CD14-positive monocyte (primary cell): ENCODE measurements around the gene RGS3. TPM values are rescaled to one million over a fixed set of nuclear protein-coding genes. Genes with fewer than 3 reads are reported as not detected.

ENCODE experiments used
- DNase-seq, 3 donors: peaks; one replicate each; pipeline ENCODE4 v3.0.0-alpha.2; 2011 to 2022
- H2AFZ ChIP-seq: 2 replicates; pipeline ENCODE4 v1.6.0; 2012; ENCODE audit warnings: mild to moderate bottlenecking, low read depth, low read length, inconsistent platforms; ENCODE audit not compliant: insufficient read depth, poor library complexity, severe bottlenecking
- H3K27ac ChIP-seq, 2 donors: 1 replicate in 1 of 2; 2 replicates in 1 of 2; pipeline ENCODE4 v1.5.1; 2012 to 2013; ENCODE audit warnings: low read length in 2 of 2, control low read depth in 1 of 2, inconsistent platforms in 1 of 2, low read depth in 1 of 2, mild to moderate bottlenecking in 1 of 2
- H3K27me3 ChIP-seq, 2 donors: one replicate each; pipeline versions ENCODE4 v1.6.0 to v1.6.1; 2011 to 2013; ENCODE audit warnings: low read length in 2 of 2; ENCODE audit not compliant: control insufficient read depth in 2 of 2, insufficient read depth in 2 of 2
- H3K36me3 ChIP-seq, 2 donors: replicated peaks in 1 of 2; 1 replicate in 1 of 2; 2 replicates in 1 of 2; pipeline versions ENCODE4 v1.5.1 to v1.6.1; 2012 to 2013; ENCODE audit warnings: low read length in 2 of 2, control low read depth in 1 of 2, inconsistent platforms in 1 of 2, mild to moderate bottlenecking in 1 of 2; ENCODE audit not compliant: insufficient read depth in 2 of 2, control insufficient read depth in 1 of 2
- H3K4me1 ChIP-seq, 2 donors: 1 replicate in 1 of 2; 2 replicates in 1 of 2; pipeline versions ENCODE4 v1.5.1 to v1.6.1; 2012 to 2013; ENCODE audit warnings: low read length in 2 of 2, control low read depth in 1 of 2, inconsistent platforms in 1 of 2, mild to moderate bottlenecking in 1 of 2, moderate library complexity in 1 of 2; ENCODE audit not compliant: insufficient read depth in 2 of 2, control insufficient read depth in 1 of 2
- H3K4me2 ChIP-seq: replicated peaks from 2 replicates; pipeline ENCODE3; 2012; ENCODE audit warnings: low read length, moderate library complexity, mild to moderate bottlenecking; ENCODE audit not compliant: poor library complexity, severe bottlenecking; ENCODE audit errors: extremely low read depth
- H3K4me3 ChIP-seq, 3 experiments: fragments of 200-600 bp in 1 of 3; sonication (generic) in 1 of 3; replicated peaks in 1 of 3; 1 replicate in 2 of 3; 2 replicates in 1 of 3; pipeline ENCODE4 v1.5.1; 2011 to 2013; ENCODE audit warnings: low read length in 3 of 3, mild to moderate bottlenecking in 3 of 3, control low read depth in 2 of 3, low read depth in 2 of 3, inconsistent platforms in 1 of 3, moderate library complexity in 1 of 3
- H3K79me2 ChIP-seq: 2 replicates; pipeline ENCODE4 v1.6.0; 2012; ENCODE audit warnings: mild to moderate bottlenecking, control low read depth, inconsistent platforms, low read length, moderate library complexity; ENCODE audit not compliant: insufficient read depth
- H3K9ac ChIP-seq: 2 replicates; pipeline ENCODE4 v1.6.0; 2017; ENCODE audit warnings: low read length, mild to moderate bottlenecking; ENCODE audit not compliant: insufficient read depth, poor library complexity, severe bottlenecking
- H3K9me3 ChIP-seq, 2 donors: replicated peaks in 1 of 2; 1 replicate in 1 of 2; 2 replicates in 1 of 2; pipeline versions ENCODE4 v1.5.1 to v1.6.1; 2012 to 2013; ENCODE audit warnings: low read length in 2 of 2, control low read depth in 1 of 2; ENCODE audit not compliant: control insufficient read depth in 1 of 2, insufficient read depth in 1 of 2
- H4K20me1 ChIP-seq: 2 replicates; pipeline ENCODE4 v1.6.0; 2012; ENCODE audit warnings: mild to moderate bottlenecking, low read length, control low read depth, moderate library complexity; ENCODE audit not compliant: insufficient read depth
- H3K27ac Mint-ChIP-seq, 7 donors: one replicate each; pipeline ENCODE4 v1.8.0; 2020; ENCODE audit warnings: mild to moderate bottlenecking in 7 of 7, mixed read lengths in 7 of 7, moderate library complexity in 6 of 7, inconsistent platforms in 2 of 7
- H3K27me3 Mint-ChIP-seq, 3 donors: one replicate each; pipeline ENCODE4 v1.8.0; 2021 to 2022; ENCODE audit warnings: low read depth in 3 of 3, mild to moderate bottlenecking in 3 of 3, mixed read lengths in 3 of 3, moderate library complexity in 3 of 3, inconsistent platforms in 1 of 3
- H3K36me3 Mint-ChIP-seq, 2 donors: one replicate each; pipeline ENCODE4 v1.8.0; 2020; ENCODE audit warnings: mixed read lengths in 2 of 2, inconsistent platforms in 1 of 2, mild to moderate bottlenecking in 1 of 2
- H3K4me1 Mint-ChIP-seq: one replicate; pipeline ENCODE4 v1.8.0; 2020; ENCODE audit warnings: mild to moderate bottlenecking, mixed read lengths
- H3K4me3 Mint-ChIP-seq, 2 donors: one replicate each; pipeline ENCODE4 v1.8.0; 2020; ENCODE audit warnings: mild to moderate bottlenecking in 2 of 2, mixed read lengths in 2 of 2, moderate library complexity in 1 of 2
- H3K9me3 Mint-ChIP-seq, 7 donors: one replicate each; pipeline ENCODE4 v1.8.0; 2020 to 2022; ENCODE audit warnings: mixed read lengths in 7 of 7, mild to moderate bottlenecking in 6 of 7, moderate library complexity in 6 of 7, inconsistent platforms in 2 of 7
- WGBS: methylation state at CpG from one replicate; pipeline ENCODE4 v1.1.5; 2013; ENCODE audit warnings: missing lambda C conversion rate; ENCODE audit not compliant: insufficient coverage; 5-methylcytosine and 5-hydroxymethylcytosine counted together
- intact Hi-C, 2 donors: fragments of 100-400 bp; cut with micrococcal nuclease; formaldehyde crosslinking; loops; one replicate each; pipeline versions ENCODE4 v1.15.0 to v1.15.1; 2023
- polyA plus RNA-seq, 3 donors: library from polyadenylated mRNA; depleted of rRNA in 1 of 3; unstranded in 2 of 3; stranded (reverse) in 1 of 3; fragments of 300-500 nt in 2 of 3; fragments of >200 nt in 1 of 3; fragmentation: Illumina TruSeq in 2 of 3; gene quantifications; 1 replicate in 2 of 3; 2 replicates in 1 of 3; pipeline ENCODE4 v1.2.3, GENCODE V29; 2012 to 2021
- TF ChIP-seq, protein P1 (sequence below): fragments of 200-600 bp; IDR thresholded peaks from one replicate; pipeline ENCODE4 v1.8.0; 2022; ENCODE audit warnings: antibody characterized with exemption, mild to moderate bottlenecking

The RGS3 gene
- polyA plus RNA-seq, 3 donors: 9.1 to 16.2 (median 15.8) TPM

DNA sequence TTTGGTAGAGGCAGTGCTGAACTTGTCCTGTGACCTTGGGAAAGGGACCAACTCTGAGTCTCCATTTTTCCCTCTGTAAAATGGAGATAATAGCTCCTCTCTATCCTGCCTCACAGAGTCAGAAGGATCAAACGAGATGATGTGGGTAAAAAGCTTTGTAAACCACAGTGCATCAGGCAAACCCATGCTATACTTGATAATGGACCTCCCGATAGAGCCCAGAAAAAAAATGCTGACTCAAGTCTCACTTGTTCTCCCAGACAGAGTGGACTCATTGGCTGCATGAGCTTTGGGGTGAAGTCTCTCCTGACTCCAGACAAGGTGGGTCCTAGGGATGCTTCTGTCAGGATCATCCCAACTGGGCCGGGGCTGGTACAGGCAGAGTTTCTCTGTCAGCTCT is 32.0 kb downstream of the RGS3 start:
- Mint-ChIP-seq H3K36me3 (no peaks in the 10 kb centered on the region), H3K27ac (no peak overlapping the region), H3K4me3 (no peak overlapping the region), H3K9me3 (no peaks in the 10 kb centered on the region), H3K27me3 (no peaks in the 10 kb centered on the region), H3K4me1 (peaks cover 11% of the 10 kb centered on the region)
- Histone ChIP-seq H3K4me2 (no peak overlapping the region), H3K36me3 (no peaks in the 10 kb centered on the region), H4K20me1 (no peaks in the 10 kb centered on the region), H3K27me3 (no peaks in the 10 kb centered on the region), H2AFZ (no peak overlapping the region), H3K27ac (no peak overlapping the region), H3K4me1 (peaks cover 3 to 10% of the 10 kb centered on the region in 2 donors), H3K4me3 (no peak overlapping the region), H3K9me3 (no peaks in the 10 kb centered on the region), H3K79me2 (no peaks in the 10 kb centered on the region), H3K9ac (no peak overlapping the region)
- TF ChIP-seq, protein P1, sequence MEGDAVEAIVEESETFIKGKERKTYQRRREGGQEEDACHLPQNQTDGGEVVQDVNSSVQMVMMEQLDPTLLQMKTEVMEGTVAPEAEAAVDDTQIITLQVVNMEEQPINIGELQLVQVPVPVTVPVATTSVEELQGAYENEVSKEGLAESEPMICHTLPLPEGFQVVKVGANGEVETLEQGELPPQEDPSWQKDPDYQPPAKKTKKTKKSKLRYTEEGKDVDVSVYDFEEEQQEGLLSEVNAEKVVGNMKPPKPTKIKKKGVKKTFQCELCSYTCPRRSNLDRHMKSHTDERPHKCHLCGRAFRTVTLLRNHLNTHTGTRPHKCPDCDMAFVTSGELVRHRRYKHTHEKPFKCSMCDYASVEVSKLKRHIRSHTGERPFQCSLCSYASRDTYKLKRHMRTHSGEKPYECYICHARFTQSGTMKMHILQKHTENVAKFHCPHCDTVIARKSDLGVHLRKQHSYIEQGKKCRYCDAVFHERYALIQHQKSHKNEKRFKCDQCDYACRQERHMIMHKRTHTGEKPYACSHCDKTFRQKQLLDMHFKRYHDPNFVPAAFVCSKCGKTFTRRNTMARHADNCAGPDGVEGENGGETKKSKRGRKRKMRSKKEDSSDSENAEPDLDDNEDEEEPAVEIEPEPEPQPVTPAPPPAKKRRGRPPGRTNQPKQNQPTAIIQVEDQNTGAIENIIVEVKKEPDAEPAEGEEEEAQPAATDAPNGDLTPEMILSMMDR: no peak
- WGBS: 89% methylated on average over 3 of the region's 3 CpGs
- no peak for DNase-seq
- intact Hi-C loops: no loop called here

DNA sequence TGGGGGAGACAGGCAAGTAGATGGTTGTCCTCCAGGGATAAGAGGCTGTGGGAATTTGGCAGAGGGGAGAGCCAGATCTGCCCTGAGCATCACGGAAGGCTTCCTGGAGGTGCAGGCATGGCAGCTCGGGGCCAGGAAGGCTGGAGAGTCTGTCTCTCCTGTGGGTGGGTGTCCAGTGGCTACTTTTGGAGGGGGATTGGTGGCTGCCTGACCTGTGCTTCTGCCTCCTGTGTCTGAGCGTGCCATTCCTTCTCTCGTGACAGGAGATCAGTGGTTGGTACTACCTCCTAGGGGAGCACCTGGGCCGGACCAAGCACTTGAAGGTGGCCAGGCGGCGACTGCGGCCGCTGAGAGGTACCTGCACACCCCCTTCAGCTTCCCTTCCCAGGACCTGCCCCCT is 33.5 kb downstream of the RGS3 start:
- no peak for DNase-seq
- Histone ChIP-seq H2AFZ (no peak overlapping the region), H3K27me3 (no peaks in the 10 kb centered on the region), H3K27ac (no peak overlapping the region), H3K4me1 (peaks cover 3 to 13% of the 10 kb centered on the region in 2 donors), H4K20me1 (no peaks in the 10 kb centered on the region), H3K4me3 (no peak overlapping the region), H3K9ac (no peak overlapping the region), H3K9me3 (no peaks in the 10 kb centered on the region), H3K36me3 (no peaks in the 10 kb centered on the region), H3K79me2 (no peaks in the 10 kb centered on the region), H3K4me2 (no peak overlapping the region)
- no peaks in the 10 kb centered on the region for H3K9me3 Mint-ChIP-seq
- H3K27ac Mint-ChIP-seq: no peak overlapping the region
- no peak overlapping the region for H3K4me3 Mint-ChIP-seq
- intact Hi-C loops: no loop called here
- H3K27me3 Mint-ChIP-seq: no peaks in the 10 kb centered on the region
- H3K36me3 Mint-ChIP-seq: no peaks in the 10 kb centered on the region
- TF ChIP-seq, protein P1: no peak
- WGBS: 99% methylated on average over 9 of the region's 9 CpGs
- peaks cover 11% of the 10 kb centered on the region for H3K4me1 Mint-ChIP-seq
